GM12865 (cell line): ENCODE measurements around the gene SLC39A11.

Experiments
- DNase-seq: peaks from one replicate; pipeline ENCODE4 v3.0.0; 2010; ENCODE audit warnings: low read depth
- H3K4me3 ChIP-seq: 2 replicates; pipeline ENCODE4 v1.5.1; 2011; ENCODE audit warnings: mild to moderate bottlenecking, low read depth, low read length, control low read depth
- CTCF ChIP-seq: IDR thresholded peaks from 2 replicates; pipeline ENCODE4 v1.5.1; 2011; ENCODE audit warnings: low read length, control low read depth, low read depth, inconsistent platforms; ENCODE audit not compliant: insufficient read depth; ENCODE audit errors: missing control alignments

Gene SLC39A11

GRCh38 chr17:72972263-72972951, 120.1 kb downstream of the SLC39A11 start:
- no peak overlapping the region for H3K4me3 ChIP-seq
- DNase-seq: no peak
- no peak for TF ChIP-seq CTCF

- no peak for DNase-seq
- TF ChIP-seq CTCF: no peak
- no peak overlapping the region for H3K4me3 ChIP-seq
These were observed 121.1 kb downstream of the SLC39A11 start for GRCh38 chr17:72971226-72971880.

DNA sequence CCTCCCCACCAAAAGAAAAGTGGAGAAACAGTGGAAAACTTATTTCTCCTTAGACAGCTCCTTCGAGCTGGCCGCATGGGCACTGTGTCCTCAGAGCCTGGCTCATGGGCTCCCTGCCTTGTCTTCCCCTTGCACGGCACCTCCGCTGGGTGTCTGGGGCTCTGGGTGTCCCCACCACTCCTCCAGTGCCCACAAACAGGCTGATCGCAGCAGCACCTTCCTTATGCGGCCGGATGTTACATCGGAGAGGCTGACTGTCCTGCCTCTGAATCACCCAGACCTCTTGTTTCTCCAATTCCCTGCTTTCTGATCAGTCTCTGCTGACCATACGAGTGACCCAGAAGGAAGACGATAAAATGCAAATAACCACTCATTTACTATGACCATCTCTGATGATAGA, 121.7 kb downstream of the SLC39A11 start:
- no peak for DNase-seq
- TF ChIP-seq CTCF: no peak
- no peak overlapping the region for H3K4me3 ChIP-seq

GRCh38 chr17:72970246-72970645, 122.2 kb downstream of the SLC39A11 start:
- no peak for TF ChIP-seq CTCF
- H3K4me3 ChIP-seq: no peak overlapping the region
- no peak for DNase-seq

DNA sequence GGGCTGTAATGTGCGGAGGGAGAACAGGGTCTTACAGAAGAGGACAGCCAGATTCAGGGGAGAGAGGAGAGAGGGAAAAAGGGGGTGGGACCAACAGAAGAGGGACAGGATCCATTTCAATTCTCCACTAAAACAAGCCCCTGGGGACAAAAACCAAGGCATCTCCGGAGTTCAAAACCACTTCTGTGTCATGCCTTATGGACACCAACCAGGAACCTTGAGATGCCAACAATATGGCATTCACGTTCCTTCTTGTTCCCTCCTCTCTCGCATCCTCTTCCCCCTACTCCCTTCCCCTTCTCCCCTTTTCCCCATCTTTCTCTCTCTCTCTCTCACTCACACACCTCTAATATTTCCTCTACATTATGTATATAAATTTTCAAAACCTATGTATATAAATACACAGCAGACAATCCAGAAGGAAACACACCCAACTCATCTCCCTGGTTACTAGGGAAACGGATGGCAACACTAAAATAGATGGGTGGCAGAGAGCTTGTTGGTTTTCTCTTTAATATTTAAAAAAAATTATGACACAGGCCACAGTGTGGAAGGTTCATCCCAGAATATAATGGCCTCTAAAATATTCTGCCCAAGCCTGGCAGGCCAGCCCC, 123.1 kb downstream of the SLC39A11 start:
- no peak overlapping the region for H3K4me3 ChIP-seq
- TF ChIP-seq CTCF: no peak
- no peak for DNase-seq

GRCh38 chr17:72968798-72969197, 123.7 kb downstream of the SLC39A11 start:
- H3K4me3 ChIP-seq: no peak overlapping the region
- no peak for DNase-seq
- TF ChIP-seq CTCF: no peak
